Body of pancreas (tissue), 4 donors: ENCODE measurements around the gene SART3.
A peak's percentile ranks its signal among the peaks of the same experiment; 100 is the strongest.

ENCODE experiments used
- POLR2A ChIP-seq, 3 donors: fragments of 450-650 bp; IDR thresholded peaks; one replicate each; pipeline ENCODE4 v1.6.1; 2016; ENCODE audit warnings: antibody characterized with exemption in 3 of 3, mild to moderate bottlenecking in 2 of 3
- TF ChIP-seq, protein P1 (sequence below), 7 experiments: fragments of 450-650 bp in 4 of 7; fragments of 200-600 bp in 3 of 7; sonication (generic) in 3 of 7; IDR thresholded peaks; one replicate each; pipeline ENCODE4 v1.5.1; 2016 to 2019; ENCODE audit warnings: antibody characterized with exemption in 7 of 7

DNA sequence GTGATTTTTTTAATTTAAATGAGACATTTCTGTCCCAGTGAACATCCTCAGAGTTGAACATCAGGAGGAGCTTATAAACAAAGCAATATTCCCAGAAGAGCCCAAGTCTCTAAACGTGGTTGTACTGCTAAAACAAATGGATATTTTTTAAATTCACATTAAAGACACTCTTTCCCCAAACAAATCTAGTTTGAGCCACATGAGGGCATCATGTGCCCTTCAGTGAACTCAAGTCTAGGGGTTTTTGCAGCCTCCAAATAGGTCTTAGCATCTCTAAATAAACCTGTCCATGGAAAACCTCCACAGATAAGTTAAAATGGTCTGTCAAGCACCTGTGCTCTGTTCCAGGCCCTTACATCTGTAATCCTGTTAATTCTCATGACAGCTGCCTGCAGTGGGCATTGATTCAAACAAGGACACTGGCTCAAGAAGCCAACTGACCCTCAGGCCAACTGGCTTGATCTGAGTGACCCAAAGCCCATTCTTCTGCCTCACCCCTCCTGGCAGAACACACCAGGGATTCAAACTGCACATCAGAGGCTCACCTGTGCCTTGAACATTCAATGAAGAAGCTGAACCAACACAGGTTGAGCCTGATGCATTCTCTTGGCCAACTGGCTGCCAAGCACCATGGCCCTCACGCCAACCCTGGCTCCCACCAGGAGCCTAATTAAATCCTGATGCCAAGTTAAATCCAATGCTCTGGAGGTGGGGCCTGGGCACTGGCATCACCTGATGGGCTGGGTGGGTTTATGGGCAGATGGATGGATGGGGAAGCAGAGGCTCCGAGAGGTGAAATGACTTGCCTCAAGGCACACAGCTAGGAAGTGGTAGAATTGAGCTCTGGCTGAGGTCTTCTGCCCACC lies 10.0 kb upstream of the SART3 start:
- TF ChIP-seq, protein P1, sequence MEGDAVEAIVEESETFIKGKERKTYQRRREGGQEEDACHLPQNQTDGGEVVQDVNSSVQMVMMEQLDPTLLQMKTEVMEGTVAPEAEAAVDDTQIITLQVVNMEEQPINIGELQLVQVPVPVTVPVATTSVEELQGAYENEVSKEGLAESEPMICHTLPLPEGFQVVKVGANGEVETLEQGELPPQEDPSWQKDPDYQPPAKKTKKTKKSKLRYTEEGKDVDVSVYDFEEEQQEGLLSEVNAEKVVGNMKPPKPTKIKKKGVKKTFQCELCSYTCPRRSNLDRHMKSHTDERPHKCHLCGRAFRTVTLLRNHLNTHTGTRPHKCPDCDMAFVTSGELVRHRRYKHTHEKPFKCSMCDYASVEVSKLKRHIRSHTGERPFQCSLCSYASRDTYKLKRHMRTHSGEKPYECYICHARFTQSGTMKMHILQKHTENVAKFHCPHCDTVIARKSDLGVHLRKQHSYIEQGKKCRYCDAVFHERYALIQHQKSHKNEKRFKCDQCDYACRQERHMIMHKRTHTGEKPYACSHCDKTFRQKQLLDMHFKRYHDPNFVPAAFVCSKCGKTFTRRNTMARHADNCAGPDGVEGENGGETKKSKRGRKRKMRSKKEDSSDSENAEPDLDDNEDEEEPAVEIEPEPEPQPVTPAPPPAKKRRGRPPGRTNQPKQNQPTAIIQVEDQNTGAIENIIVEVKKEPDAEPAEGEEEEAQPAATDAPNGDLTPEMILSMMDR (IDR thresholded peaks at IDR 0.05) = peak in 1 of 7 experiments; percentile 4
- TF ChIP-seq POLR2A (IDR thresholded peaks at IDR 0.05) = no peak
